Activated T-cell treated with anti-CD3 and anti-CD28 coated beads, Interleukin-2, amount 50 U/mL, for 24 hours (primary cell): Measurements from ENCODE around the gene VARS1.
"Not testable (repeated sequence)": the region's sequence is repeated elsewhere in the genome, so short reads cannot be mapped to it uniquely, and the experiment has no call there.

Experiments used
- DNase-seq: peaks from one replicate; pipeline ENCODE4 v3.0.0-alpha.2; 2020
- H3K27ac Mint-ChIP-seq: 2 replicates; pipeline ENCODE4 v1.8.0; 2020; ENCODE audit warnings: mild to moderate bottlenecking, mixed read lengths
- H3K27me3 Mint-ChIP-seq: 2 replicates; pipeline ENCODE4 v1.8.0; 2020; ENCODE audit warnings: mixed read lengths
- H3K36me3 Mint-ChIP-seq: 2 replicates; pipeline ENCODE4 v1.8.0; 2020; ENCODE audit warnings: low read depth, mixed read lengths
- H3K4me1 Mint-ChIP-seq: 2 replicates; pipeline ENCODE4 v1.8.0; 2020; ENCODE audit warnings: low read depth, mixed read lengths
- H3K4me3 Mint-ChIP-seq: 2 replicates; pipeline ENCODE4 v1.8.0; 2020; ENCODE audit warnings: mild to moderate bottlenecking, moderate library complexity, mixed read lengths
- H3K9me3 Mint-ChIP-seq: 2 replicates; pipeline ENCODE4 v1.8.0; 2020; ENCODE audit warnings: mixed read lengths

Gene VARS1

GRCh38 chr6:31814677-31815024 is 19.1 kb upstream of the VARS1 start:
- Mint-ChIP-seq H3K9me3 (no peaks in the 10 kb centered on the region), H3K4me3 (peak overlapping the region; percentile 83), H3K4me1 (peaks cover 61% of the 10 kb centered on the region), H3K27ac (peak overlapping the region; percentile 95), H3K27me3 (no peaks in the 10 kb centered on the region), H3K36me3 (peaks cover 23% of the 10 kb centered on the region)
- DNase-seq = peak; percentile 70

GRCh38 chr6:31813465-31813849 is 17.9 kb upstream of the VARS1 start:
- no peak for DNase-seq
- Mint-ChIP-seq H3K36me3 (peaks cover 19% of the 10 kb centered on the region), H3K4me1 (peaks cover 55% of the 10 kb centered on the region), H3K9me3 (no peaks in the 10 kb centered on the region), H3K27me3 (no peaks in the 10 kb centered on the region), H3K4me3 (peak overlapping the region; percentile 69), H3K27ac (peak overlapping the region; percentile 98)

- no peaks in the 10 kb centered on the region for H3K27me3 Mint-ChIP-seq
- DNase-seq = no peak
- H3K36me3 Mint-ChIP-seq = peaks cover 12% of the 10 kb centered on the region
- H3K4me1 Mint-ChIP-seq = peaks cover 45% of the 10 kb centered on the region
- H3K27ac Mint-ChIP-seq = peak overlapping the region; percentile 98
- H3K9me3 Mint-ChIP-seq = no peaks in the 10 kb centered on the region
- peak overlapping the region; percentile 69 for H3K4me3 Mint-ChIP-seq
These were observed 16.1 kb upstream of the VARS1 start for GRCh38 chr6:31811645-31812044.

- H3K9me3 Mint-ChIP-seq, H3K4me3 Mint-ChIP-seq, H3K27me3 Mint-ChIP-seq, DNase-seq, H3K27ac Mint-ChIP-seq: not testable (repeated sequence)
- Mint-ChIP-seq H3K36me3 (peaks cover 39% of the 10 kb centered on the region), H3K4me1 (peaks cover 44% of the 10 kb centered on the region)
These were observed 13.0 kb upstream of the VARS1 start for GRCh38 chr6:31808599-31808998.

- H3K27me3 Mint-ChIP-seq = no peaks in the 10 kb centered on the region
- peak; percentile 96 for DNase-seq
These were observed 11.1 kb upstream of the VARS1 start, which contains the start of gene LSM2 for GRCh38 chr6:31806470-31807272. Gene LSM2, minus strand, starts transcription at chr6:31806966. Its CDS starts 209 bp downstream, at chr6:31806757.

GRCh38 chr6:31805939-31806469 is 10.5 kb upstream of the VARS1 start:
- Mint-ChIP-seq H3K27ac (peak overlapping the region; percentile 98), H3K36me3 (peaks cover 56% of the 10 kb centered on the region), H3K27me3 (no peaks in the 10 kb centered on the region), H3K9me3 (no peaks in the 10 kb centered on the region), H3K4me1 (peaks cover 29% of the 10 kb centered on the region), H3K4me3 (peak overlapping the region; percentile 93)
- DNase-seq = no peak

More at GRCh38 chr6:31806470-31807272, 11.1 kb upstream of the VARS1 start, which contains the start of gene LSM2:
- Mint-ChIP-seq H3K4me3 (peak within 1 kb of the TSS; percentile 93), H3K4me1 (peaks cover 32% of the 10 kb centered on the region), H3K27ac (peak within 1 kb of the TSS; percentile 98), H3K36me3 (peaks cover 54% of the 10 kb centered on the region), H3K9me3 (no peaks in the 10 kb centered on the region)

GRCh38 chr6:31801031-31801927 is 5.7 kb upstream of the VARS1 start:
- H3K4me1 Mint-ChIP-seq = peaks cover 44% of the 10 kb centered on the region

GRCh38 chr6:31799781-31800180 is 4.2 kb upstream of the VARS1 start:
- Mint-ChIP-seq H3K27ac (no peak overlapping the region), H3K9me3 (no peaks in the 10 kb centered on the region), H3K27me3 (no peaks in the 10 kb centered on the region), H3K4me1 (peaks cover 37% of the 10 kb centered on the region), H3K36me3 (peaks cover 72% of the 10 kb centered on the region), H3K4me3 (no peak overlapping the region)
- no peak for DNase-seq

More at GRCh38 chr6:31801031-31801927, 5.7 kb upstream of the VARS1 start:
- H3K27ac Mint-ChIP-seq, H3K27me3 Mint-ChIP-seq, H3K4me3 Mint-ChIP-seq, H3K9me3 Mint-ChIP-seq, DNase-seq: not testable (repeated sequence)
- H3K36me3 Mint-ChIP-seq = peaks cover 80% of the 10 kb centered on the region

- no peaks in the 10 kb centered on the region for H3K27me3 Mint-ChIP-seq
- no peak for DNase-seq
- peaks cover 41% of the 10 kb centered on the region for H3K4me1 Mint-ChIP-seq
- H3K4me3 Mint-ChIP-seq = no peak overlapping the region
- H3K27ac Mint-ChIP-seq = peak overlapping the region; percentile 92
- H3K36me3 Mint-ChIP-seq = peaks cover 71% of the 10 kb centered on the region
- H3K9me3 Mint-ChIP-seq = no peaks in the 10 kb centered on the region
These were observed 2.0 kb upstream of the VARS1 start for GRCh38 chr6:31797588-31797987.

GRCh38 chr6:31796993-31797385 is 1.4 kb upstream of the VARS1 start:
- H3K4me1 Mint-ChIP-seq = peaks cover 47% of the 10 kb centered on the region
- H3K4me3 Mint-ChIP-seq = no peak overlapping the region
- no peaks in the 10 kb centered on the region for H3K9me3 Mint-ChIP-seq
- peaks cover 73% of the 10 kb centered on the region for H3K36me3 Mint-ChIP-seq
- H3K27me3 Mint-ChIP-seq = no peaks in the 10 kb centered on the region
- peak overlapping the region; percentile 92 for H3K27ac Mint-ChIP-seq
- no peak for DNase-seq

- peak overlapping the region; percentile 95 for H3K4me3 Mint-ChIP-seq
- DNase-seq = no peak
- no peaks in the 10 kb centered on the region for H3K9me3 Mint-ChIP-seq
- no peaks in the 10 kb centered on the region for H3K27me3 Mint-ChIP-seq
- peaks cover 77% of the 10 kb centered on the region for H3K36me3 Mint-ChIP-seq
- H3K27ac Mint-ChIP-seq = peak overlapping the region; percentile 99
- H3K4me1 Mint-ChIP-seq = peaks cover 54% of the 10 kb centered on the region
These were observed 511 bp downstream of the VARS1 start for GRCh38 chr6:31794866-31795615.

- H3K4me1 Mint-ChIP-seq = peaks cover 57% of the 10 kb centered on the region
- peak overlapping the region; percentile 95 for H3K4me3 Mint-ChIP-seq
- no peak for DNase-seq
- H3K9me3 Mint-ChIP-seq = no peaks in the 10 kb centered on the region
- peaks cover 76% of the 10 kb centered on the region for H3K36me3 Mint-ChIP-seq
- peak overlapping the region; percentile 99 for H3K27ac Mint-ChIP-seq
- H3K27me3 Mint-ChIP-seq = no peaks in the 10 kb centered on the region
These were observed 1.2 kb downstream of the VARS1 start for GRCh38 chr6:31794294-31794865.

GRCh38 chr6:31793927-31794245 is 1.7 kb downstream of the VARS1 start:
- H3K27me3 Mint-ChIP-seq, H3K9me3 Mint-ChIP-seq, DNase-seq: not testable (repeated sequence)
- peaks cover 54% of the 10 kb centered on the region for H3K4me1 Mint-ChIP-seq
- peaks cover 76% of the 10 kb centered on the region for H3K36me3 Mint-ChIP-seq
- peak overlapping the region; percentile 95 for H3K4me3 Mint-ChIP-seq
- H3K27ac Mint-ChIP-seq = peak overlapping the region; percentile 99

GRCh38 chr6:31792761-31793171 is 2.8 kb downstream of the VARS1 start:
- Mint-ChIP-seq H3K27ac (peak overlapping the region; percentile 72), H3K36me3 (peaks cover 76% of the 10 kb centered on the region), H3K4me3 (peak overlapping the region; percentile 95), H3K27me3 (no peaks in the 10 kb centered on the region), H3K4me1 (peaks cover 47% of the 10 kb centered on the region), H3K9me3 (no peaks in the 10 kb centered on the region)
- DNase-seq = no peak
